SU-DHL-6 (cell line): ENCODE measurements around the gene MARVELD3.

Source experiments
- H2AFZ ChIP-seq: fragments of 200-600 bp; sonication (generic); 2 replicates; pipeline ENCODE4 v1.6.1; 2014; ENCODE audit warnings: low read depth, mild to moderate bottlenecking, moderate library complexity, mixed read lengths, antibody characterized with exemption, low read length; ENCODE audit not compliant: severe bottlenecking
- H3F3A ChIP-seq: fragments of 200-600 bp; shearing (Covaris generic); 2 replicates; pipeline ENCODE4 v1.6.0; 2016; ENCODE audit warnings: antibody characterized with exemption, mild to moderate bottlenecking; ENCODE audit not compliant: insufficient read depth
- H3K27ac ChIP-seq: fragments of 200-600 bp; sonication (generic); 2 replicates; pipeline ENCODE4 v1.5.1; 2016; ENCODE audit warnings: low read depth, mild to moderate bottlenecking, low read length, moderate library complexity, mixed read lengths
- H3K27me3 ChIP-seq: fragments of 200-600 bp; sonication (generic), shearing (Covaris generic); 2 replicates; pipeline ENCODE4 v1.6.0; 2014; ENCODE audit warnings: mild to moderate bottlenecking, low read length
- H3K36me3 ChIP-seq: fragments of 200-600 bp; sonication (generic); 2 replicates; pipeline ENCODE4 v1.6.1; 2014; ENCODE audit warnings: mild to moderate bottlenecking, low read length, mixed read lengths
- H3K4me2 ChIP-seq: fragments of 300-600, 200-600 bp; shearing (Covaris generic), sonication (generic); 2 replicates; pipeline ENCODE4 v1.6.0; 2014; ENCODE audit warnings: low read length, low read depth, mild to moderate bottlenecking; ENCODE audit not compliant: poor library complexity, severe bottlenecking
- H3K4me3 ChIP-seq: fragments of 200-600 bp; sonication (generic); 2 replicates; pipeline ENCODE4 v1.5.1; 2014; ENCODE audit warnings: antibody characterized with exemption, low read length, mild to moderate bottlenecking, mixed read lengths; ENCODE audit not compliant: insufficient read depth, poor library complexity, severe bottlenecking
- H3K79me2 ChIP-seq: fragments of 200-600 bp; sonication (generic); 2 replicates; pipeline ENCODE4 v1.6.1; 2014; ENCODE audit warnings: mild to moderate bottlenecking, low read length, moderate library complexity; ENCODE audit not compliant: insufficient read depth
- H3K9ac ChIP-seq: fragments of 200-600 bp; sonication (generic); 2 replicates; pipeline ENCODE4 v1.7.0; 2014; ENCODE audit warnings: mild to moderate bottlenecking, low read length
- H3K9me2 ChIP-seq: fragments of 200-600 bp; sonication (generic); replicated peaks from 2 replicates; pipeline ENCODE4 v1.6.1; 2014; ENCODE audit warnings: low read length; ENCODE audit not compliant: insufficient read depth
- H3K9me3 ChIP-seq: fragments of 200-600 bp; sonication (generic); 2 replicates; pipeline ENCODE4 v1.6.1; 2014; ENCODE audit warnings: low read length, mixed read lengths; ENCODE audit not compliant: insufficient read depth
- H4K20me1 ChIP-seq: fragments of 200-600 bp; sonication (generic); 2 replicates; pipeline ENCODE4 v1.6.1; 2014; ENCODE audit warnings: low read depth, mild to moderate bottlenecking, antibody characterized with exemption, low read length, moderate library complexity, mixed read lengths
- CTCF ChIP-seq: fragments of 200-600 bp; sonication (generic); IDR thresholded peaks from one replicate; pipeline ENCODE4 v1.5.1; 2017; ENCODE audit warnings: antibody characterized with exemption, mild to moderate bottlenecking, low read length, moderate library complexity; ENCODE audit not compliant: insufficient read depth, poor library complexity, severe bottlenecking
- EZH2phosphoT487 ChIP-seq: fragments of 200-600 bp; sonication (generic), shearing (Covaris generic); conservative IDR thresholded peaks from 2 replicates; pipeline ENCODE4 v1.6.1; 2018; ENCODE audit warnings: mild to moderate bottlenecking, antibody characterized with exemption, low read length, moderate library complexity, mixed read lengths

The MARVELD3 gene

GRCh38 chr16:71658771-71659170 is 32.8 kb downstream of the MARVELD3 start:
- Histone ChIP-seq H3K79me2 (no peaks in the 10 kb centered on the region), H3K9ac (no peak overlapping the region), H3K9me3 (no peaks in the 10 kb centered on the region), H3K4me3 (no peak overlapping the region), H3K27ac (no peak overlapping the region), H3K4me2 (no peak overlapping the region), H3F3A (no peaks in the 10 kb centered on the region), H3K36me3 (no peaks in the 10 kb centered on the region), H3K27me3 (no peaks in the 10 kb centered on the region), H3K9me2 (no peaks in the 10 kb centered on the region), H2AFZ (no peak overlapping the region), H4K20me1 (no peaks in the 10 kb centered on the region)
- TF ChIP-seq EZH2phosphoT487 (no peak), CTCF (no peak)

GRCh38 chr16:71659471-71659870 is 33.5 kb downstream of the MARVELD3 start:
- Histone ChIP-seq H3K4me3 (no peak overlapping the region), H4K20me1 (no peaks in the 10 kb centered on the region), H3F3A (no peaks in the 10 kb centered on the region), H2AFZ (no peak overlapping the region), H3K36me3 (no peaks in the 10 kb centered on the region), H3K79me2 (no peaks in the 10 kb centered on the region), H3K27ac (no peak overlapping the region), H3K4me2 (no peak overlapping the region), H3K9ac (no peak overlapping the region), H3K9me3 (no peaks in the 10 kb centered on the region), H3K27me3 (no peaks in the 10 kb centered on the region), H3K9me2 (no peaks in the 10 kb centered on the region)
- TF ChIP-seq CTCF (no peak), EZH2phosphoT487 (no peak)

- no peak overlapping the region for H3K4me3 ChIP-seq
- H3K9me2 ChIP-seq = no peaks in the 10 kb centered on the region
- H2AFZ ChIP-seq = no peak overlapping the region
- H3K9ac ChIP-seq = no peak overlapping the region
- H3K36me3 ChIP-seq = no peaks in the 10 kb centered on the region
- H3K9me3 ChIP-seq = no peaks in the 10 kb centered on the region
- H3F3A ChIP-seq = no peaks in the 10 kb centered on the region
- H4K20me1 ChIP-seq = no peaks in the 10 kb centered on the region
- H3K27ac ChIP-seq = no peak overlapping the region
- H3K79me2 ChIP-seq = no peaks in the 10 kb centered on the region
- no peaks in the 10 kb centered on the region for H3K27me3 ChIP-seq
- no peak for TF ChIP-seq CTCF
- TF ChIP-seq EZH2phosphoT487 = no peak
- no peak overlapping the region for H3K4me2 ChIP-seq
Measured at GRCh38 chr16:71666264-71666663, 40.3 kb downstream of the MARVELD3 start.
